Measurements from ENCODE around the gene ADAM23.

The ADAM23 gene

DNA sequence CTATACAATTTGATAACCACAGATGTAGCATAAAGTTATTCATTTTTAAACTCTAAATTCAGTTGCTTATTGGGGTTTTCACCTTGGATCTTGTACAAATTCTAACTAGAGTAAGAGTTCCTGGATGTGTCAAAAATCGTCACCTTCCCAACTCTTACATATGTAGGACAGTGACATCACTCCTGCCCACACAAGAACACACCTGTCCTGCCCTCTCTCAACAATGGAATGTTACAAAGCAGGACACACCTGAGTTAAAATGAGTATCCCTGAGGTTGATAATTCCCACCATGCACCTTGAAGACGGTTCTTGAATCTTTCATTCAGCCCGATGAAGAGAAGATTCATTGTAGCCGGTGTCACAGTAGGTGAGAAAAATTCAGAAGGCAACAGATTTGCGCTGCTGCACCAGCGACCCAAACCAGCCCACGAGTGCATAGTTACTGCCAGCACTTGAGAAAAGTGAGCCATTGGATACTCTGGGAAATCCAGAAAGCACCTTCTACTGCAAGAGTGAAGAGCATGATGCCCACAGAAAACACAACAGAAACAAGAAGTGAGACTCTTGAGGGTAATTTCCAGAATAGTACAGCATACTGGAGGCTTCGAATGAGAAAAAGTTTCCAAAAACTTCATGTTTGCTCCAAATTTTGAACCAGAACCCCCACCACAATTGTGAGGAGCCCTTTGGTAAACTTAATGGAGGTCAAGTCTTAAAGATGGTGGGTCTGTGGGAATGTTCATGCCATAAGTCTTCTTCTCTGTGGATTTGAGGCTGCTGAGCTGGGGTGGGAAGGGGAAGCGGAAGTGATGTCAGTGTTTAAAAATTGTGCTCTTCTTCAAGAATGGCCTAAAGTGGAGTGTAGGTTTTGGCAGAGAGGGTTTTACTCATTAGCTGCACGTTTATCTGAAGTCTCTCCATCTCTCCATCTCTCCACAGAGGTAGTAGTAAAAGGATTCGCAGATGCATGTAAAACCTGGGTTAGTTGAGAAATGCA, 34.7 kb upstream of the ADAM23 start:
- Histone ChIP-seq H3K9me3 (ENCODE audit: insufficient read depth, low read length, severe bottlenecking) (no peaks in the 10 kb centered on the region), H3K79me2 (ENCODE audit: insufficient read depth, low read length) (no peaks in the 10 kb centered on the region), H2AFZ (ENCODE audit: low read depth, low read length) (no peak overlapping the region), H3K9ac (ENCODE audit: low read depth, low read length) (no peak overlapping the region), H3K4me2 (ENCODE audit: insufficient read depth, low read length) (no peak overlapping the region), H3K27ac (ENCODE audit: low read length) (no peak overlapping the region), H3K27me3 (ENCODE audit: insufficient read depth, low read length, poor library complexity) (no peaks in the 10 kb centered on the region), H3K4me3 (ENCODE audit: low read depth in 1 of 2, low read length in 2 of 2) (no peak overlapping the region), H3K4me1 (ENCODE audit: insufficient read depth, low read length) (no peaks in the 10 kb centered on the region), H4K20me1 (ENCODE audit: insufficient read depth, low read length) (no peaks in the 10 kb centered on the region), H3K36me3 (ENCODE audit: insufficient read depth, low read length) (no peaks in the 10 kb centered on the region)
- TF ChIP-seq, protein P1, sequence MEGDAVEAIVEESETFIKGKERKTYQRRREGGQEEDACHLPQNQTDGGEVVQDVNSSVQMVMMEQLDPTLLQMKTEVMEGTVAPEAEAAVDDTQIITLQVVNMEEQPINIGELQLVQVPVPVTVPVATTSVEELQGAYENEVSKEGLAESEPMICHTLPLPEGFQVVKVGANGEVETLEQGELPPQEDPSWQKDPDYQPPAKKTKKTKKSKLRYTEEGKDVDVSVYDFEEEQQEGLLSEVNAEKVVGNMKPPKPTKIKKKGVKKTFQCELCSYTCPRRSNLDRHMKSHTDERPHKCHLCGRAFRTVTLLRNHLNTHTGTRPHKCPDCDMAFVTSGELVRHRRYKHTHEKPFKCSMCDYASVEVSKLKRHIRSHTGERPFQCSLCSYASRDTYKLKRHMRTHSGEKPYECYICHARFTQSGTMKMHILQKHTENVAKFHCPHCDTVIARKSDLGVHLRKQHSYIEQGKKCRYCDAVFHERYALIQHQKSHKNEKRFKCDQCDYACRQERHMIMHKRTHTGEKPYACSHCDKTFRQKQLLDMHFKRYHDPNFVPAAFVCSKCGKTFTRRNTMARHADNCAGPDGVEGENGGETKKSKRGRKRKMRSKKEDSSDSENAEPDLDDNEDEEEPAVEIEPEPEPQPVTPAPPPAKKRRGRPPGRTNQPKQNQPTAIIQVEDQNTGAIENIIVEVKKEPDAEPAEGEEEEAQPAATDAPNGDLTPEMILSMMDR (IDR thresholded peaks at IDR 0.05; ENCODE audit: borderline replicate concordance, extremely low read depth, low read length, poor library complexity, severe bottlenecking), result no peak
- no peak for TF ChIP-seq EZH2 (IDR thresholded peaks at IDR 0.05; ENCODE audit: borderline replicate concordance, low read depth, low read length, severe bottlenecking)
- ATAC-seq (ENCODE audit: insufficient read depth, low read depth) (no peak), DNase-seq (no peak)

DNA sequence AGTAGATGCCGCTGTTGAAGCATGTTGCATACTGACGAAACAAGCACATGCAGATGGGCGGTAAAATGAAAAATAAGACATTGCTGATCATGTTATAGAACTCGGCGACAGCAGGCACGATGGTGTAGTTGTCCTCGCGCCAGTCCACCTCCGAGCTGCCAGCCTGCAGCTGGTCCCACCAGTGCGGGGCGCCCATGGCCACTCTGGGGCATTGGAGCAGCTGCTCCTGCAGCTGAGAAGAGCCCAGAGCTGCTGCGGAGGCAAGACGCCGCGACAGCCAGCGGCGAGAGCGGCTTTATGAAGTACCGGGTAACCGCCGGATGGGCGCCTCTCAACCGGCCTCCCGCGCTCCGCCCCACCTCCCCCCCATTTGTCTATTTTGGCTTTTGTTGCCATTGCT, 32.6 kb upstream of the ADAM23 start:
- Histone ChIP-seq H3K9me3 (ENCODE audit: insufficient read depth, low read length, severe bottlenecking) (no peaks in the 10 kb centered on the region), H3K79me2 (ENCODE audit: insufficient read depth, low read length) (no peaks in the 10 kb centered on the region), H3K9ac (ENCODE audit: low read depth, low read length) (no peak overlapping the region), H3K4me3 (ENCODE audit: low read depth in 1 of 2, low read length in 2 of 2) (no peak overlapping the region), H2AFZ (ENCODE audit: low read depth, low read length) (no peak overlapping the region), H3K27ac (ENCODE audit: low read length) (no peak overlapping the region), H3K4me1 (ENCODE audit: insufficient read depth, low read length) (no peaks in the 10 kb centered on the region), H4K20me1 (ENCODE audit: insufficient read depth, low read length) (no peaks in the 10 kb centered on the region), H3K36me3 (ENCODE audit: insufficient read depth, low read length) (no peaks in the 10 kb centered on the region), H3K4me2 (ENCODE audit: insufficient read depth, low read length) (no peak overlapping the region), H3K27me3 (ENCODE audit: insufficient read depth, low read length, poor library complexity) (no peaks in the 10 kb centered on the region)
- TF ChIP-seq EZH2 (IDR thresholded peaks at IDR 0.05; ENCODE audit: borderline replicate concordance, low read depth, low read length, severe bottlenecking), result no peak
- TF ChIP-seq, protein P1 (IDR thresholded peaks at IDR 0.05; ENCODE audit: borderline replicate concordance, extremely low read depth, low read length, poor library complexity, severe bottlenecking), result no peak
- ATAC-seq (ENCODE audit: insufficient read depth, low read depth), result no peak
- no peak for DNase-seq

DNA sequence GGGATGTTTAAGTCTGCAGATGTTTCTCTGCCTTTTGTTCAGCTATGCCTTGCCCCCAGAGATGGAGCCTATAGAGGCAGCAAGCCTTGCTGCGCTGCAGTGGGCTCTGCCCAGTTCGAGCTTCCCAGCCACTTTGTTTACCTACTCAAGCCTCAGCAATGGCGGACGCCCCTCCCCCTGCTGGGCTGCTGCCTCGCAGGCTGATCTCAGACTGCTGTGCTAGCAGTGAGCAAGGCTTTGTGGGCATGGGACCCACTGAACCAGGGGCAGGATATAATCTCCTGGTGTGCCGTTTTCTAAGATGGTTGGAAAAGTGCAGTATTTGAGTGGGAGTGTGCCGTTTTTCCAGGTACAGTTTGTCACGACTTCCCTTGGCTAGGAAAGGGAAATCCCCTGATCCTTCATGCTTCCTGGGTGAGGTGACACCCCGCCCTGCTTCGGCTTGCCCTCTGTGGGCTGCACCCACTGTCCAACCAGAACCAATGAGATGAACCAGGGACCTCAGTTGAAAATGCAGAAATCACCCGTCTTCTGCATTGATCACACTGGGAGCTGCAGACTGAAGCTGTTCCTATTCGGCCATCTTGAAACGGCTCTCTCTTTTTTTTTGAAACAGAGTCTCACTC, 27.6 kb upstream of the ADAM23 start:
- no peak overlapping the region for H3K4me2 ChIP-seq (ENCODE audit: insufficient read depth, low read length)
- no peaks in the 10 kb centered on the region for H3K79me2 ChIP-seq (ENCODE audit: insufficient read depth, low read length)
- no peak for DNase-seq
- no peak overlapping the region for H3K27ac ChIP-seq (ENCODE audit: low read length)
- no peaks in the 10 kb centered on the region for H3K4me1 ChIP-seq (ENCODE audit: insufficient read depth, low read length)
- H4K20me1 ChIP-seq (ENCODE audit: insufficient read depth, low read length), result no peaks in the 10 kb centered on the region
- H3K4me3 ChIP-seq (ENCODE audit: low read depth in 1 of 2, low read length in 2 of 2), result no peak overlapping the region
- TF ChIP-seq, protein P1 (IDR thresholded peaks at IDR 0.05; ENCODE audit: borderline replicate concordance, extremely low read depth, low read length, poor library complexity, severe bottlenecking), result no peak
- TF ChIP-seq EZH2 (IDR thresholded peaks at IDR 0.05; ENCODE audit: borderline replicate concordance, low read depth, low read length, severe bottlenecking), result no peak
- no peaks in the 10 kb centered on the region for H3K36me3 ChIP-seq (ENCODE audit: insufficient read depth, low read length)
- H3K27me3 ChIP-seq (ENCODE audit: insufficient read depth, low read length, poor library complexity), result no peaks in the 10 kb centered on the region
- H3K9ac ChIP-seq (ENCODE audit: low read depth, low read length), result no peak overlapping the region
- H2AFZ ChIP-seq (ENCODE audit: low read depth, low read length), result no peak overlapping the region
- ATAC-seq (ENCODE audit: insufficient read depth, low read depth), result no peak
- H3K9me3 ChIP-seq (ENCODE audit: insufficient read depth, low read length, severe bottlenecking), result no peaks in the 10 kb centered on the region

Measured in DND-41 (cell line).